ENCODE data around the gene TMEM18.

The TMEM18 gene

DNA sequence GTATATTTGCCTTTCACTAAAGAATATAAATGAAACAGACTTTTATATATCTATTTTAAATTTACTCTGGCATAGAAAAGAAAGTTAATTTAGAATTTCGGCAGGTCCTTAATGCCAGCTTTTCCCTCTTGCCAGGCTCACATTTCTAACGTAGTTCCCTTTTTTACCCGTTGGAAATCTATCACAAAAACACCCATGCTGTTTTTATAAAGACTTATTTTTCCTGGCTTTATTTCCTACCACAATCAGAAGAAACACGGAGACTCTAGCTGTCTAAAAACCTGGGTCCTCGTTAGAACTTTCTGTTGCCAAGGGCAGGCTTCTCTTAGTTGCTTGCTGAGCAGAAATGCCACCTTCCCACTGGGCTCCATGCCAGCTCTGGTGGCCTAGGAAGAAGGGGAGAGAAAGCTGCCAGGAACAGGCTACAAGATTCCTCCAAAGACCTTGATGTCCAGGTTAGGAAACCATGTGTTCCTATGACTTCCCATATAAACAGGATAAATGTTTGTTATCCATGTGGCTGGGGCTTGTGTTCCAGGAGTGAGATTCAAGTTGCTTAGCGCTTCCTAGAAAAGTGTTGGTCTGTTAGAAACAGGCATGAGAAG, 17.8 kb upstream of the TMEM18 start:
- H3K9ac ChIP-seq: no peak overlapping the region
- H3K79me2 ChIP-seq: no peaks in the 10 kb centered on the region
- H3K4me2 ChIP-seq (ENCODE audit: low read length): peak overlapping the region; percentile 42
- TF ChIP-seq, protein P1, sequence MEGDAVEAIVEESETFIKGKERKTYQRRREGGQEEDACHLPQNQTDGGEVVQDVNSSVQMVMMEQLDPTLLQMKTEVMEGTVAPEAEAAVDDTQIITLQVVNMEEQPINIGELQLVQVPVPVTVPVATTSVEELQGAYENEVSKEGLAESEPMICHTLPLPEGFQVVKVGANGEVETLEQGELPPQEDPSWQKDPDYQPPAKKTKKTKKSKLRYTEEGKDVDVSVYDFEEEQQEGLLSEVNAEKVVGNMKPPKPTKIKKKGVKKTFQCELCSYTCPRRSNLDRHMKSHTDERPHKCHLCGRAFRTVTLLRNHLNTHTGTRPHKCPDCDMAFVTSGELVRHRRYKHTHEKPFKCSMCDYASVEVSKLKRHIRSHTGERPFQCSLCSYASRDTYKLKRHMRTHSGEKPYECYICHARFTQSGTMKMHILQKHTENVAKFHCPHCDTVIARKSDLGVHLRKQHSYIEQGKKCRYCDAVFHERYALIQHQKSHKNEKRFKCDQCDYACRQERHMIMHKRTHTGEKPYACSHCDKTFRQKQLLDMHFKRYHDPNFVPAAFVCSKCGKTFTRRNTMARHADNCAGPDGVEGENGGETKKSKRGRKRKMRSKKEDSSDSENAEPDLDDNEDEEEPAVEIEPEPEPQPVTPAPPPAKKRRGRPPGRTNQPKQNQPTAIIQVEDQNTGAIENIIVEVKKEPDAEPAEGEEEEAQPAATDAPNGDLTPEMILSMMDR (IDR thresholded peaks at IDR 0.05): no peak
- peak overlapping the region; percentile 17 for H3K27ac ChIP-seq
- peak overlapping the region; percentile 54 for H2AFZ ChIP-seq
- no peaks in the 10 kb centered on the region for H3K27me3 ChIP-seq (ENCODE audit: control insufficient read depth, insufficient read depth, low read length)
- H3K4me1 ChIP-seq: peaks cover 6% of the 10 kb centered on the region
- no peaks in the 10 kb centered on the region for H3K36me3 ChIP-seq (ENCODE audit: control insufficient read depth, insufficient read depth, low read length)
- peak overlapping the region; percentile 17 for H3K4me3 ChIP-seq (ENCODE audit: low read depth, low read length)
- no peaks in the 10 kb centered on the region for H3K9me3 ChIP-seq (ENCODE audit: control insufficient read depth, low read length)

DNA sequence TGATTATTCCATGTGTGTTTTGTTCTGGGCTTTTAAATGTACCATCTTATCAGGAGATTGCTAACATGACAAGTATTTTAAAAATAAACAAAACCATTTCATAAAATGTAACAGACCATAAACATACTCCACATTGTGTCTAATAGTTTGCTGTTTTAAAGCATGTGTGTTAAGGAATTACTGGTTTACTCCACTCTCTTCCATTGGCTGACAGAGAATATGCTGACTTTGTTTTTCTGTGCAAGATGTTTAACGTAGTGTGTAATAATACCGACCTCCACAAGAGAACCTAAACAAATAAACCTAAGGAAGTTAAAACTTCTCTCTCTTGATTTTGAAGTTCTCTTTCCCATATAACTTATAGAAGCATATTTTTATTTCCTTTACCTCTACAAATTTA, 17.0 kb upstream of the TMEM18 start:
- no peak overlapping the region for H3K4me2 ChIP-seq (ENCODE audit: low read length)
- H3K4me3 ChIP-seq (ENCODE audit: low read depth, low read length): no peak overlapping the region
- no peaks in the 10 kb centered on the region for H3K27me3 ChIP-seq (ENCODE audit: control insufficient read depth, insufficient read depth, low read length)
- no peaks in the 10 kb centered on the region for H3K36me3 ChIP-seq (ENCODE audit: control insufficient read depth, insufficient read depth, low read length)
- H3K4me1 ChIP-seq: peaks cover 6% of the 10 kb centered on the region
- H3K79me2 ChIP-seq: no peaks in the 10 kb centered on the region
- H3K9me3 ChIP-seq (ENCODE audit: control insufficient read depth, low read length): no peaks in the 10 kb centered on the region
- peak overlapping the region; percentile 54 for H2AFZ ChIP-seq
- TF ChIP-seq, protein P1 (IDR thresholded peaks at IDR 0.05): no peak
- no peak overlapping the region for H3K27ac ChIP-seq
- H3K9ac ChIP-seq: no peak overlapping the region

DNA sequence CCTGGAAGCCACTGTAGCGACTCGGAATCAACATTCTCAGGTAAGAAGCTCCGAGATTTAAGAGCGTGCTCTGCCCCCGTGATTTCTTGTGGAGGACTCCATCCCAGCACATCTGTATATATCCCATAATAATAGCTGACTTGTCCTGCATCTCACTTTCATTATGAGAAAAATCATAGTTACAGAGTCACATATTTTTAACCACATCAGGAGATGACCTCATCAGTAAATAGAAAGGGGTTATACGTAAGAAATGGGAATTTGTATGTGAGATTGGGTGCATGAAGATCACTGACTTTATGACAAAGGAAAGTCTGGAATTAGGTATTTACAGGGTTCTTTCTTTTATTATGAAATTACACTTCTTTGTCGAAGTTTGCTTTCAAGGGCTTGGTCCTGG, 16.4 kb upstream of the TMEM18 start:
- no peaks in the 10 kb centered on the region for H3K9me3 ChIP-seq (ENCODE audit: control insufficient read depth, low read length)
- TF ChIP-seq, protein P1 (IDR thresholded peaks at IDR 0.05): no peak
- no peak overlapping the region for H3K9ac ChIP-seq
- H3K27me3 ChIP-seq (ENCODE audit: control insufficient read depth, insufficient read depth, low read length): no peaks in the 10 kb centered on the region
- no peak overlapping the region for H3K27ac ChIP-seq
- H3K4me3 ChIP-seq (ENCODE audit: low read depth, low read length): no peak overlapping the region
- H3K36me3 ChIP-seq (ENCODE audit: control insufficient read depth, insufficient read depth, low read length): no peaks in the 10 kb centered on the region
- H3K4me1 ChIP-seq: peaks cover 6% of the 10 kb centered on the region
- H3K4me2 ChIP-seq (ENCODE audit: low read length): no peak overlapping the region
- H2AFZ ChIP-seq: no peak overlapping the region
- H3K79me2 ChIP-seq: no peaks in the 10 kb centered on the region

DNA sequence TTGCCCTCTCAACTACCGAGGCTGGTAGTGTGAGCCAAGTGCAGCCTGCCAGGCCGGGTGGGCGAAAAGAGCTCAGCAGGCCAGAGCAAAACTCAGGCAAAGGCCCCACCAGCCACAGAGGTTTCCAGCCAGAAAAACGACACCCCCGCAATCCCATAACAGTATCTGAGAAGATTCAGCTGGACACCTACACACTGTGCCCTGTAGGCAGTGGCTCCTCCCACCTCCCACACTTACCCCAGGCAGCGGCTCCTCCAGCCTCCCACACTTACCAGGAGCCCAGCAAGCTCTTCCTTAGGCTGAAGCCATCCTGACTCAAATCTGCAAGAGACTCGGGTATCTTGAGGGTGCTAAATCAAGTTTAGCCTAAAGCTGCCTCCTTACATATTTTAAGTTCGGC, 15.6 kb upstream of the TMEM18 start:
- Histone ChIP-seq H2AFZ (no peak overlapping the region), H3K27me3 (ENCODE audit: control insufficient read depth, insufficient read depth, low read length) (no peaks in the 10 kb centered on the region), H3K27ac (no peak overlapping the region), H3K79me2 (no peaks in the 10 kb centered on the region), H3K9ac (no peak overlapping the region), H3K9me3 (ENCODE audit: control insufficient read depth, low read length) (no peaks in the 10 kb centered on the region), H3K36me3 (ENCODE audit: control insufficient read depth, insufficient read depth, low read length) (no peaks in the 10 kb centered on the region), H3K4me1 (peaks cover 6% of the 10 kb centered on the region), H3K4me3 (ENCODE audit: low read depth, low read length) (no peak overlapping the region), H3K4me2 (ENCODE audit: low read length) (no peak overlapping the region)
- TF ChIP-seq, protein P1 (IDR thresholded peaks at IDR 0.05): no peak

All from parathyroid adenoma (tissue), 2 donors.